HL-60 (cell line): Measurements from ENCODE around the gene BAHCC1.

Source experiments
- DNase-seq, 2 experiments: peaks; one replicate each; pipeline ENCODE4 v3.0.0-alpha.2; 2010 to 2020; ENCODE audit warnings: low read depth in 1 of 2, low spot score in 1 of 2
- H3K27ac ChIP-seq: fragments of 250-450 bp; sonication (Bioruptor Pico); replicated peaks from 2 replicates; pipeline ENCODE4 v1.5.1; 2020; ENCODE audit warnings: mild to moderate bottlenecking, moderate library complexity
- H3K27me3 ChIP-seq: fragments of 250-450 bp; sonication (Bioruptor Pico); 2 replicates; pipeline ENCODE4 v1.5.1; 2021; ENCODE audit warnings: mild to moderate bottlenecking, moderate library complexity; ENCODE audit not compliant: insufficient read depth, poor library complexity, severe bottlenecking
- H3K4me3 ChIP-seq: replicated peaks from 2 replicates; pipeline ENCODE4 v1.5.1; 2011; ENCODE audit warnings: mild to moderate bottlenecking, control low read depth, low read length; ENCODE audit not compliant: insufficient read depth
- GABPA ChIP-seq: IDR thresholded peaks from 2 replicates; pipeline ENCODE4 v1.6.1; 2012; ENCODE audit warnings: low read depth
- POLR2AphosphoS5 ChIP-seq: IDR thresholded peaks from 2 replicates; pipeline ENCODE4 v1.6.1; 2012; ENCODE audit warnings: low read depth
- SPI1 ChIP-seq: IDR thresholded peaks from 2 replicates; pipeline ENCODE4 v1.6.1; 2012; ENCODE audit warnings: low read depth, mild to moderate bottlenecking, borderline replicate concordance
- TF ChIP-seq, protein P1 (sequence below): IDR thresholded peaks from 2 replicates; pipeline ENCODE4 v1.6.1; 2012; ENCODE audit warnings: low read depth; ENCODE audit not compliant: insufficient replicate concordance
- TF ChIP-seq, protein P2 (sequence below): IDR thresholded peaks from one replicate; pipeline ENCODE4 v1.5.1; 2011; ENCODE audit warnings: low read length, control low read depth, inconsistent platforms; ENCODE audit not compliant: insufficient read depth

Gene BAHCC1

DNA sequence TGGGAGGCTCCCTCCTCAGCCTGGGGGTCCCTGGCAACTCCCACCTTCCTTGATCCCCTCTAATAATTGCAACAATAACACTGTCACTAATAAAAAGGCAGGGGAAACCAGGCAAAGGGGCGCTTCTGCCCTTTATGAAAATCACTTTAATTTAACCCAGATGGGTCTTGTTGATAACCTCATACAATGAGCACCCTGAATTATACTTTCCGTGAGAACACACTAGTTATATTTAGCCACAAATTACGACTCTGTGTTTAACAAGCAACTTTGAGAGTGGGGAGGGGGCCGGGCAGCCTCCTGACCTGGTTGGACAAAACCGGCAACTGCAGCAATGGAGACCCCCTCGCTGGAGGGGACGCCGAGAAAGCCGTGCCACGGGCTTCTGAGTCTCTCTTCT, 5.7 kb upstream of the BAHCC1 start:
- Histone ChIP-seq H3K27ac (no peak overlapping the region), H3K4me3 (no peak overlapping the region), H3K27me3 (peaks cover 16% of the 10 kb centered on the region)
- TF ChIP-seq SPI1 (no peak), GABPA (no peak), POLR2AphosphoS5 (no peak)
- TF ChIP-seq, protein P1, sequence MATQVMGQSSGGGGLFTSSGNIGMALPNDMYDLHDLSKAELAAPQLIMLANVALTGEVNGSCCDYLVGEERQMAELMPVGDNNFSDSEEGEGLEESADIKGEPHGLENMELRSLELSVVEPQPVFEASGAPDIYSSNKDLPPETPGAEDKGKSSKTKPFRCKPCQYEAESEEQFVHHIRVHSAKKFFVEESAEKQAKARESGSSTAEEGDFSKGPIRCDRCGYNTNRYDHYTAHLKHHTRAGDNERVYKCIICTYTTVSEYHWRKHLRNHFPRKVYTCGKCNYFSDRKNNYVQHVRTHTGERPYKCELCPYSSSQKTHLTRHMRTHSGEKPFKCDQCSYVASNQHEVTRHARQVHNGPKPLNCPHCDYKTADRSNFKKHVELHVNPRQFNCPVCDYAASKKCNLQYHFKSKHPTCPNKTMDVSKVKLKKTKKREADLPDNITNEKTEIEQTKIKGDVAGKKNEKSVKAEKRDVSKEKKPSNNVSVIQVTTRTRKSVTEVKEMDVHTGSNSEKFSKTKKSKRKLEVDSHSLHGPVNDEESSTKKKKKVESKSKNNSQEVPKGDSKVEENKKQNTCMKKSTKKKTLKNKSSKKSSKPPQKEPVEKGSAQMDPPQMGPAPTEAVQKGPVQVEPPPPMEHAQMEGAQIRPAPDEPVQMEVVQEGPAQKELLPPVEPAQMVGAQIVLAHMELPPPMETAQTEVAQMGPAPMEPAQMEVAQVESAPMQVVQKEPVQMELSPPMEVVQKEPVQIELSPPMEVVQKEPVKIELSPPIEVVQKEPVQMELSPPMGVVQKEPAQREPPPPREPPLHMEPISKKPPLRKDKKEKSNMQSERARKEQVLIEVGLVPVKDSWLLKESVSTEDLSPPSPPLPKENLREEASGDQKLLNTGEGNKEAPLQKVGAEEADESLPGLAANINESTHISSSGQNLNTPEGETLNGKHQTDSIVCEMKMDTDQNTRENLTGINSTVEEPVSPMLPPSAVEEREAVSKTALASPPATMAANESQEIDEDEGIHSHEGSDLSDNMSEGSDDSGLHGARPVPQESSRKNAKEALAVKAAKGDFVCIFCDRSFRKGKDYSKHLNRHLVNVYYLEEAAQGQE = no peak
- TF ChIP-seq, protein P2, sequence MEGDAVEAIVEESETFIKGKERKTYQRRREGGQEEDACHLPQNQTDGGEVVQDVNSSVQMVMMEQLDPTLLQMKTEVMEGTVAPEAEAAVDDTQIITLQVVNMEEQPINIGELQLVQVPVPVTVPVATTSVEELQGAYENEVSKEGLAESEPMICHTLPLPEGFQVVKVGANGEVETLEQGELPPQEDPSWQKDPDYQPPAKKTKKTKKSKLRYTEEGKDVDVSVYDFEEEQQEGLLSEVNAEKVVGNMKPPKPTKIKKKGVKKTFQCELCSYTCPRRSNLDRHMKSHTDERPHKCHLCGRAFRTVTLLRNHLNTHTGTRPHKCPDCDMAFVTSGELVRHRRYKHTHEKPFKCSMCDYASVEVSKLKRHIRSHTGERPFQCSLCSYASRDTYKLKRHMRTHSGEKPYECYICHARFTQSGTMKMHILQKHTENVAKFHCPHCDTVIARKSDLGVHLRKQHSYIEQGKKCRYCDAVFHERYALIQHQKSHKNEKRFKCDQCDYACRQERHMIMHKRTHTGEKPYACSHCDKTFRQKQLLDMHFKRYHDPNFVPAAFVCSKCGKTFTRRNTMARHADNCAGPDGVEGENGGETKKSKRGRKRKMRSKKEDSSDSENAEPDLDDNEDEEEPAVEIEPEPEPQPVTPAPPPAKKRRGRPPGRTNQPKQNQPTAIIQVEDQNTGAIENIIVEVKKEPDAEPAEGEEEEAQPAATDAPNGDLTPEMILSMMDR = no peak
- no peak for DNase-seq

DNA sequence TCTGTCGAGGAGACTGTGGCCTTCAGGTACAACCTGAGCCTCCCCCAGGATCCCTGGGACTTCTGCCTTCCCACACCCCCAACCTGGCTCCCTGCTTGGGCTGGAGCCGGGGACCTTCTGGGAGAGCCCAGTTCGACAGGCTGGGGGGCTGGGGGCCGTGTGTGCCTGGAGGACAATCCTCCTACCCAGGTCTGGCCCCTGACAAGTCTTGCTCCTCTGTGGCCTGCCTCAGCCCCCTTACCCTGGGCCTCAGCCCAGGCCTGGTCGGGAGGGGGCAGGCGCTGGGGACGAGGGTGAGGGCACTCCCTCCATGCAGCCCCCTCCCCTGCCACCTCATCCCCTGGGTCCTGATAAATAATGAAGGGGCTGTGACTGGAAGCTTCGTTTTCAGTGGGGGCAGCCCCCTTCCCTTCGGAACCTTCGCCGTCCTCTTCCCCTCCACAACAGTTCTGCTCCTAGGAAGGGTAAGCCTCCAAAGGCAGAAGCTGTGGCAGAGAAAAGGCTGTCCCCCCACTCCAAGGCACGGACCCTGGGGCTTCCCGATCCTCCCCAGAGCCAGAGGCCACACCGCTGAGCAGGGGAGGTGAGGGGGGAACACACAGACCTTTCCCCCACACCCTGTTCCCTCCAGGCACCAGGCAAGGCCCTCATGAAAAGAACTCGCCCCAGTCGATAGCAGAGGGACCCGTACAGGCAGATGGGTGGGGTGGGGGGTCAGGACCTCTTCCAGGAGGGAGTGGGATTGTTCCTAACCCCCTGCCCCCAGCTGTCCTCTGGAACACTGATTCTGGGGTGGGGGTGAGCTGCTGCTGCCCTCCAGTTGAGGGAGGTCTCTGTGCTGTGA, 5.0 kb upstream of the BAHCC1 start:
- H3K4me3 ChIP-seq = no peak overlapping the region
- peaks cover 16% of the 10 kb centered on the region for H3K27me3 ChIP-seq
- TF ChIP-seq, protein P1 = no peak
- TF ChIP-seq GABPA = no peak
- TF ChIP-seq SPI1 = no peak
- TF ChIP-seq, protein P2 = no peak
- TF ChIP-seq POLR2AphosphoS5 = no peak
- DNase-seq = no peak
- H3K27ac ChIP-seq = no peak overlapping the region

DNA sequence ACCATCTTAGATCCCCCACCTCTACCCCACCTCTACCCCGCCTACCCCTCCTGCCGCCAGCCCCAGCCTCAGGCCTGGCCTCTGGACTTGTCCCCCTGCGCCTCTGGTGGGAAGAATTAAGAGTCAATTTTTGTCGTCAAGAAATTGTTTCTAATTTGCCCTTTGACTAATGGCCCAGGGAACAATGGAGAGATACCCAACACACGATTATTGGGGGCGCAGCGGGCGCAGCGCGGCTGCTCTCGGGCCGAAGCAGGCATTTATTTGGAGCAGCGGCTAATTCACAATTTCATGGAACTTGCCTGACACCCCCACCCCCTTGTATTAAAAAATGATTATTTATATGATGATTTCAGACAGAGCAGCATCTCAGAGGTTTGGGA, 4.4 kb upstream of the BAHCC1 start:
- TF ChIP-seq POLR2AphosphoS5 (no peak), GABPA (no peak), SPI1 (no peak)
- TF ChIP-seq, protein P1 = no peak
- TF ChIP-seq, protein P2 = no peak
- no peak overlapping the region for H3K27ac ChIP-seq

More for the DNA sequence above, 4.4 kb upstream of the BAHCC1 start:
- no peak for DNase-seq
- H3K4me3 ChIP-seq = no peak overlapping the region
- peaks cover 15% of the 10 kb centered on the region for H3K27me3 ChIP-seq
